Bronchial epithelial cell (primary cell): ENCODE measurements around the gene BTRC. TPM values are rescaled to one million over a fixed set of nuclear protein-coding genes. Genes with fewer than 3 reads are reported as not detected.

Experiments used
- DNase-seq: peaks from one replicate; pipeline ENCODE4 v3.0.0-alpha.2; 2010; ENCODE audit warnings: low read depth
- FAIRE-seq: peaks from 2 replicates; lab custom pipeline; 2011; peaks lifted over from hg19 to GRCh38; lab: Jason Lieb, UNC
- H3K27me3 ChIP-seq: 2 replicates; pipeline ENCODE4 v1.5.1; 2011; ENCODE audit warnings: low read length; ENCODE audit not compliant: control insufficient read depth, insufficient read depth
- H3K36me3 ChIP-seq: 2 replicates; pipeline ENCODE4 v1.5.1; 2011; ENCODE audit warnings: low read length; ENCODE audit not compliant: control insufficient read depth, insufficient read depth
- H3K4me3 ChIP-seq: 2 replicates; pipeline ENCODE4 v1.5.1; 2011; ENCODE audit warnings: mild to moderate bottlenecking, low read depth, low read length, control low read depth
- CTCF ChIP-seq: IDR thresholded peaks from 2 replicates; pipeline ENCODE4 v1.5.1; 2011; ENCODE audit warnings: mild to moderate bottlenecking, moderate library complexity, low read length, control low read depth, inconsistent platforms; ENCODE audit not compliant: insufficient read depth, severe bottlenecking
- total RNA-seq: library from RNA; depleted of rRNA; stranded (reverse); fragments of >200 nt; gene quantifications from 2 replicates; pipeline ENCODE4 v1.2.1, GENCODE V29; 2014

The BTRC gene
- total RNA-seq, 1 donor from 2014 or later, result 6.8 TPM

- FAIRE-seq (no peak), DNase-seq (no peak)
- H3K27me3 ChIP-seq, result no peaks in the 10 kb centered on the region
- no peaks in the 10 kb centered on the region for H3K36me3 ChIP-seq
- no peak overlapping the region for H3K4me3 ChIP-seq
- TF ChIP-seq CTCF, result no peak
These were observed 125.0 kb downstream of the BTRC start for GRCh38 chr10:101478956-101479355.

GRCh38 chr10:101481256-101481655 lies 127.3 kb downstream of the BTRC start:
- Histone ChIP-seq H3K27me3 (no peaks in the 10 kb centered on the region), H3K36me3 (no peaks in the 10 kb centered on the region), H3K4me3 (no peak overlapping the region)
- no peak for DNase-seq
- TF ChIP-seq CTCF, result no peak
- FAIRE-seq, result no peak

- TF ChIP-seq CTCF, result no peak
- DNase-seq (no peak), FAIRE-seq (no peak)
- no peak overlapping the region for H3K4me3 ChIP-seq
- H3K27me3 ChIP-seq, result no peaks in the 10 kb centered on the region
- no peaks in the 10 kb centered on the region for H3K36me3 ChIP-seq
These were observed 128.6 kb downstream of the BTRC start for GRCh38 chr10:101482568-101482967.

GRCh38 chr10:101484175-101484745 lies 130.3 kb downstream of the BTRC start:
- DNase-seq, result no peak
- no peak for TF ChIP-seq CTCF
- no peaks in the 10 kb centered on the region for H3K36me3 ChIP-seq
- FAIRE-seq, result no peak
- H3K4me3 ChIP-seq, result no peak overlapping the region
- H3K27me3 ChIP-seq, result no peaks in the 10 kb centered on the region

- DNase-seq (no peak), FAIRE-seq (no peak)
- Histone ChIP-seq H3K27me3 (no peaks in the 10 kb centered on the region), H3K36me3 (no peaks in the 10 kb centered on the region), H3K4me3 (no peak overlapping the region)
- TF ChIP-seq CTCF, result no peak
These were observed 131.2 kb downstream of the BTRC start for GRCh38 chr10:101485207-101485606.

GRCh38 chr10:101485681-101486554 lies 132.0 kb downstream of the BTRC start:
- Histone ChIP-seq H3K4me3 (no peak overlapping the region), H3K27me3 (no peaks in the 10 kb centered on the region), H3K36me3 (no peaks in the 10 kb centered on the region)
- no peak for DNase-seq
- TF ChIP-seq CTCF, result no peak
- FAIRE-seq, result no peak
